Measurements from ENCODE around the gene POLR3K. TPM values are rescaled to one million over a fixed set of nuclear protein-coding genes. Genes with fewer than 3 reads are reported as not detected.

Gene POLR3K
- total RNA-seq, 1 experiment from 2014 or later, result 29.1 TPM

- H3K27ac Mint-ChIP-seq (ENCODE audit: unreplicated experiment), result no peak overlapping the region
- H3K4me1 Mint-ChIP-seq (ENCODE audit: low read depth, unreplicated experiment), result peaks cover 15% of the 10 kb centered on the region
- no peak for DNase-seq
- H3K9me3 Mint-ChIP-seq (ENCODE audit: low read depth, unreplicated experiment), result no peaks in the 10 kb centered on the region
- intact Hi-C loops (cut with micrococcal nuclease; ENCODE audit: unreplicated experiment), result no loop called here
- CTCF ChIA-PET, result interaction anchor here (1.0 to 1.6 kb wide), 3 partner anchors 10 to 34 kb away, joined by 3 to 5 read pairs (median 4); partner anchors contain the start of genes POLR3K and SNRNP25
- H3K4me3 Mint-ChIP-seq (ENCODE audit: low read depth, unreplicated experiment), result no peak overlapping the region
- TF ChIP-seq, protein P1, sequence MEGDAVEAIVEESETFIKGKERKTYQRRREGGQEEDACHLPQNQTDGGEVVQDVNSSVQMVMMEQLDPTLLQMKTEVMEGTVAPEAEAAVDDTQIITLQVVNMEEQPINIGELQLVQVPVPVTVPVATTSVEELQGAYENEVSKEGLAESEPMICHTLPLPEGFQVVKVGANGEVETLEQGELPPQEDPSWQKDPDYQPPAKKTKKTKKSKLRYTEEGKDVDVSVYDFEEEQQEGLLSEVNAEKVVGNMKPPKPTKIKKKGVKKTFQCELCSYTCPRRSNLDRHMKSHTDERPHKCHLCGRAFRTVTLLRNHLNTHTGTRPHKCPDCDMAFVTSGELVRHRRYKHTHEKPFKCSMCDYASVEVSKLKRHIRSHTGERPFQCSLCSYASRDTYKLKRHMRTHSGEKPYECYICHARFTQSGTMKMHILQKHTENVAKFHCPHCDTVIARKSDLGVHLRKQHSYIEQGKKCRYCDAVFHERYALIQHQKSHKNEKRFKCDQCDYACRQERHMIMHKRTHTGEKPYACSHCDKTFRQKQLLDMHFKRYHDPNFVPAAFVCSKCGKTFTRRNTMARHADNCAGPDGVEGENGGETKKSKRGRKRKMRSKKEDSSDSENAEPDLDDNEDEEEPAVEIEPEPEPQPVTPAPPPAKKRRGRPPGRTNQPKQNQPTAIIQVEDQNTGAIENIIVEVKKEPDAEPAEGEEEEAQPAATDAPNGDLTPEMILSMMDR (IDR thresholded peaks at IDR 0.05; ENCODE audit: unreplicated experiment), result no peak
- peaks cover 36% of the 10 kb centered on the region for H3K36me3 Mint-ChIP-seq (ENCODE audit: insufficient read depth, unreplicated experiment)
- no TSS peak for BruUV-seq (replicated peaks)
- H3K27me3 Mint-ChIP-seq (ENCODE audit: unreplicated experiment), result no peaks in the 10 kb centered on the region
Observed at GRCh38 chr16:62968-63391, 9.6 kb upstream of the POLR3K start.

DNA sequence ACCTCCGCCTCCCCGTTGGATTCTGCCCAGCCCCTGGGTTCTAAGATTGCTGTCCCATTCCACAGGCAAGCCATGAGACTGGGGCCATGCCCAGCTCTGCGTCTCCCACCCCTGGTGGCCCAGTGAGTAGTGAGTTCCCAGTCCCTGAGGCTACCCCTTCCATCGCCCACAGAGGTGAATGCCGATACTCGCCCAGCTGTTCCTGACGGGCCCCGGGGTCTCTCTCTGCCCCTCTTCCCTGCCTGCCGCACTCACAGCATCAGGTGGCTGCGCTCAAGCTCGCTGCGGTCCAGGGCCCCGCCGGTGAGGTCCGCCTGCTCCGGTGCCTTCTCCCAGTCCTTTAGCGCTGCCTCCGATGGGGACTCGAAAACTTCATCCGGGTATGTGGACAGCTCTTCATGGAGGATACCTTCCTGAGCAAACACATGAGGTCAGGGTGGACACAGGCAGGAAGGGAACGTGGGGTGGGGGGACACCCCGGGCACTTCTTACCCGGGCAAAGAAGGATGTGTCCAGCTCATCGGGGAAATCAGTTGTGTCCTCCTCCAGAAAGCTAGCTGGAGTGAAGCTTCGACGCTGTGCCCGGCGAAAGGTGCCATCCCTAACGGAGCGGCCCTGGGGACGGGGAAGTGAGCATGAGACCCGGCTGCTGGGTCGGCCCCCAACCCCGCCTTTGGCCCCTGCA lies 9.0 kb upstream of the POLR3K start:
- CTCF ChIA-PET, result interaction anchor here (0.6 to 1.6 kb wide), 4 partner anchors 8 to 35 kb away, joined by 4 to 5 read pairs (median 4); partner anchors contain the start of genes POLR3K and SNRNP25

GRCh38 chr16:61879-62281 lies 8.5 kb upstream of the POLR3K start:
- H3K4me1 Mint-ChIP-seq (ENCODE audit: low read depth, unreplicated experiment), result peaks cover 15% of the 10 kb centered on the region
- TF ChIP-seq, protein P1 (IDR thresholded peaks at IDR 0.05; ENCODE audit: unreplicated experiment), result no peak
- no peaks in the 10 kb centered on the region for H3K27me3 Mint-ChIP-seq (ENCODE audit: unreplicated experiment)
- H3K9me3 Mint-ChIP-seq (ENCODE audit: low read depth, unreplicated experiment), result no peaks in the 10 kb centered on the region
- no TSS peak for BruUV-seq (replicated peaks)
- peaks cover 36% of the 10 kb centered on the region for H3K36me3 Mint-ChIP-seq (ENCODE audit: insufficient read depth, unreplicated experiment)
- intact Hi-C loops (cut with micrococcal nuclease; ENCODE audit: unreplicated experiment), result no loop called here
- DNase-seq, result no peak
- no peak overlapping the region for H3K4me3 Mint-ChIP-seq (ENCODE audit: low read depth, unreplicated experiment)
- no peak overlapping the region for H3K27ac Mint-ChIP-seq (ENCODE audit: unreplicated experiment)
- CTCF ChIA-PET, result interaction anchor here (0.6 to 1.5 kb wide), 2 partner anchors 9 to 30 kb away, joined by 4 read pairs; no protein-coding TSS in a partner anchor

More for the DNA sequence above, 9.0 kb upstream of the POLR3K start:
- intact Hi-C loops (cut with micrococcal nuclease; ENCODE audit: unreplicated experiment), result no loop called here
- no peaks in the 10 kb centered on the region for H3K27me3 Mint-ChIP-seq (ENCODE audit: unreplicated experiment)
- H3K36me3 Mint-ChIP-seq (ENCODE audit: insufficient read depth, unreplicated experiment), result peaks cover 37% of the 10 kb centered on the region
- H3K4me3 Mint-ChIP-seq (ENCODE audit: low read depth, unreplicated experiment), result no peak overlapping the region
- no peak for DNase-seq
- H3K4me1 Mint-ChIP-seq (ENCODE audit: low read depth, unreplicated experiment), result peaks cover 15% of the 10 kb centered on the region
- H3K9me3 Mint-ChIP-seq (ENCODE audit: low read depth, unreplicated experiment), result no peaks in the 10 kb centered on the region
- no TSS peak for BruUV-seq (replicated peaks)
- no peak overlapping the region for H3K27ac Mint-ChIP-seq (ENCODE audit: unreplicated experiment)
- TF ChIP-seq, protein P1 (IDR thresholded peaks at IDR 0.05; ENCODE audit: unreplicated experiment), result no peak

DNA sequence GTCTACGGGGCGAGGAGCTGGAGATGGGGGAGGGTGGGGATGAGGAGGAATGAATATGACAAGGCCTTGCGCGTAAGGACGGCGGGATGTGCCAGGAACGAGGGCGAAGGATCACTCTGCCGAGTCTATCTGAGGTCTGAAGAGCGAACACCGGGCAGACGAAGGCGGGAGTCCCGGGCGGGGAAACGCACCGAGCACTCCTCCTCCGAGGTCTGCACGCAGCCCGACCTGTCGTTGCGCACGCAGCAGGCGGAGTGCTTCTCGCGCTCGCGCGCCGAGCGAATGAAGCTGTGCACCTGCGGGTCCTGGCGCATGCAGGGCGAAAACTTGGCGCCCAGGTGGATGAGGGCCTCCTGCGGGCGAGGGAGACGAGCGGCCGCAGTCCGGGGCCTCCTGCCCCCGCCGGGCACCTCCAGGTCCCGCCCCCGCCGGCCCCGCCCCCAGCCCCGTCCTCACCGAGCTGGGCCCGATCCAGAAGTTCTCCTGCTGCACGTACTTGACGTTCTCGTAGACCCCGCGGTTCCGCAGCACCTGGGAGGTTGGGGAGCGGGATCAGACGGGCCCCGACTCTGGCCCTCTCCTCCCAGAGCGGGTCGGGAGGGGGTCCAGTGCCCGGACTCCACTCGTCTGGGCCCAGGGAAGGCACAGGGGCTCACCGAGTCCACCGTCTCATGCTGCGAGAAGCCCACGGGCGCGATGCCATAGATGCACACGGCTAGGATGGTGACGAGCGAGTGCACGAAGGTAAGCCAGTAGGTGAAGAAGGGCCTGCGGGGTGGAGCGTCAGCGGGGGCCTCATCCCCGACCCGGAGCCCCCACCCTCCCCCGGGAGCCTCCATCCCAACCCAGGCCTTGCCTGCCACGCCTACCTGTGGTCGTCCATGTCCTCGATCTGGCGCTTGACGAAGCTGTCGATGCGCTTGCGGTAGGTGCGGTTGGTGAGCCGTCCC lies 7.8 kb upstream of the POLR3K start:
- peaks cover 36% of the 10 kb centered on the region for H3K36me3 Mint-ChIP-seq (ENCODE audit: insufficient read depth, unreplicated experiment)
- BruUV-seq (replicated peaks), result no TSS peak
- TF ChIP-seq, protein P1 (IDR thresholded peaks at IDR 0.05; ENCODE audit: unreplicated experiment), result no peak

More for the DNA sequence above, 7.8 kb upstream of the POLR3K start:
- Mint-ChIP-seq H3K27ac (ENCODE audit: unreplicated experiment) (no peak overlapping the region), H3K27me3 (ENCODE audit: unreplicated experiment) (no peaks in the 10 kb centered on the region), H3K9me3 (ENCODE audit: low read depth, unreplicated experiment) (no peaks in the 10 kb centered on the region), H3K4me1 (ENCODE audit: low read depth, unreplicated experiment) (peaks cover 14% of the 10 kb centered on the region), H3K4me3 (ENCODE audit: low read depth, unreplicated experiment) (no peak overlapping the region)
- intact Hi-C loops (cut with micrococcal nuclease; ENCODE audit: unreplicated experiment), result no loop called here
- no peak for DNase-seq
- CTCF ChIA-PET, result interaction anchor here (0.6 to 1.5 kb wide), 2 partner anchors 10 to 30 kb away, joined by 4 read pairs; no protein-coding TSS in a partner anchor
